ENCODE measurements around the gene PHF5A.

The PHF5A gene

DNA sequence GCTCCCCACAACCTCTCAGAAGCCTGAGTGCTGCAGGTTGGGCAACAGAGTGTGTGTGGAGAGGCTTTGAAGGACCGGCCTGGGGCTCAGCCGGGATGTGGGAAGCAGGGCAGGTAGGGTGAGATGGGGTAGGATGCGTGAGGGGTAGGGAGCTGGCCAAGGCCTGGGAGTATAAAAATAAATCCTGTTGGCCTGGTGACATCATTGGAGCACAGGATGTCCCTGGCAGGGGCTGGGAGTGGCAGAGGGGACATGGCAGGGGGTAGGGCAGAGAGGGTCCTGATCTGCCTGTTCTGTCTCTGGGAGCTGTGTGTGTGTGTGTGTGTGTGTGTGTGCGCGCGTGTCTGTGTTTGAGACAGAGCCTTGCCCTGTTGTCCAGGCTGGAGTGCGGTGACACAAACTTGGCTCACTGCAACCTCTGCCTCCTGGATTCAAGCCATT lies 58.2 kb downstream of the PHF5A start:
- peaks cover 13% of the 10 kb centered on the region for H3K4me1 ChIP-seq (ENCODE audit: control insufficient read depth, insufficient read depth, low read length, unreplicated experiment)
- no peak overlapping the region for H3K27ac ChIP-seq (ENCODE audit: low read depth, low read length)
- H2AFZ ChIP-seq (ENCODE audit: low read length, unreplicated experiment), result no peak overlapping the region

More for the DNA sequence above, 58.2 kb downstream of the PHF5A start:
- Histone ChIP-seq H3K27me3 (ENCODE audit: insufficient read depth, low read length) (no peaks in the 10 kb centered on the region), H3K4me3 (ENCODE audit: low read depth, low read length) (no peak overlapping the region), H3K79me2 (ENCODE audit: control insufficient read depth, insufficient read depth, low read length, unreplicated experiment) (peaks cover 5% of the 10 kb centered on the region), H3K36me3 (ENCODE audit: insufficient read depth, low read length) (no peaks in the 10 kb centered on the region)

All from ACC112 (cell line).